HG03025 (cell line): ENCODE results near the gene PLXNB1.
"Not testable (repeated sequence)": the region's sequence is repeated elsewhere in the genome, so short reads cannot be mapped to it uniquely, and the experiment has no call there.

Experiments used
- ATAC-seq: cut with Tn5 transposase; IDR thresholded peaks from one replicate; pipeline ENCODE4 v1.9.1; 2021; ENCODE audit warnings: mild to moderate bottlenecking, moderate library complexity; ENCODE audit not compliant: unreplicated experiment, low FRiP score

Gene PLXNB1

DNA sequence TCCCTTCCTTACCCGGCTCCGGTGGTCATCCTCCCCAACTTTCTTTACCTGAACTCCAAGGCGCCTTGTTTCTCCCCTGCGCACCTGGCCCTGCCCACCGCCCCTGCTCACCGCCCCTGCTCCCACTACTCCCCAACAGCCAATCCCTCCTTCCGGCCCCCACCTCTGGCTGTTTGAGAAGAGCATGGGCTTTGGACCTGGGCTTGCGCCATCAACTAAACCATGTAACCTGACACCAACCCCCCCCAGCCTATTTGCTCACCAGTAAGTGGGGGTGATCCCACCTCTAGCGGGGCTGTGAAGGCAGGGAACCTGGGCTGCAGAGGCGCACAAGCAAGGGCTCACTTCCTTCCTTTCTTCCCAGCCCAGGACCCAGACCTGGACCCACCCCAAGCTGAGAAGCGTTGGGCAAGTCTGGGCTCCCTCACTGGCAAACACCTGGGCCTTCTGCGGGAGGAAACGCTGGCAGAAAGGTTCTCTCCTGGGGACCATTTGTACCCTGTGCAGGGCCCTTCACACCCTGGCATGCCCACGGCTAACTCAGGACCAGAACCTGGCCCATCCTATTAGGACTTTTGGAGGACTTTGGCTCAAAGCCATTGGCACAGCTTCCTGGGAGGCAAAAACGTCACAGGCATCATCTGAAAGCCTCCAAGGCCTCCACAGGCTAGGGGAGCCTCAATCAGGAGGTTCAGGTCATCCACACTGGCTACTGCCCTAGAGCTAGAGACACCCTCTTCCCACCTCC is at the start of gene PLXNB1:
TSS of gene PLXNB1 (minus strand) at position 127 of the 748 bp plus-strand sequence. CDS start 5,475 bp downstream, outside the sequence.
- ATAC-seq = no peak

- ATAC-seq = no peak
Measured at GRCh38 chr3:48478626-48479555, 49.0 kb upstream of the PLXNB1 start.

GRCh38 chr3:48477959-48478520 is 48.2 kb upstream of the PLXNB1 start:
- ATAC-seq = no peak

DNA sequence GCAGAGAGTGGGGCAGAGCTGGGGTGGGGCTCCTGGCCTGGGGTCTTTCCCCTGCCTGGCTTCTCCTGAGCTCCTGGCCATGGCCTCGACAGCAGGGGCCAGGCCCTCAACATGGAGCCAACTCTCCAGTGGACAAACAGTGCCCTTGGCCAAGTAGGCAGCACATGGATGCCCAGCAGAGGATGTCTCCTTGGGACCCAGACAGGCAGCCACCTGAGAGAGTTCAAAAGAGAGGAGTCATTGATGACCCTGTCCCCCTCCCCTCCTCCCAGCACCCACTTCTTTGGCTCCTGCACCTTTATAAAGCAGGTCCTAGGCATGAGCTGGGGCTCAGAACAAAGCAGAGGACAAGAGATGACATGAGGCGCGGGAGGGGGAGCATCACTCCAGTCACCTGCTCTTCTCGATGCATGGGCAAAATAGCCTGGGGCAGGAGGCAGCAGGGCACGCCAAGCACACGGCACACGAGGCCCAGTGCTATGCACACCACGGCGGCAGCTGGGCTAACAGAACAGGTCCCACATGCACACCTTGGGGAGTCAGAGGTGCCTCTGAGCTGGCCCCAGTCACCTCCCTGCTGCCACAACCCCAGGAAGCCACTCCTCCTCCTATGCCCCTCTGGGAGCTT is 46.7 kb upstream of the PLXNB1 start:
- no peak for ATAC-seq

DNA sequence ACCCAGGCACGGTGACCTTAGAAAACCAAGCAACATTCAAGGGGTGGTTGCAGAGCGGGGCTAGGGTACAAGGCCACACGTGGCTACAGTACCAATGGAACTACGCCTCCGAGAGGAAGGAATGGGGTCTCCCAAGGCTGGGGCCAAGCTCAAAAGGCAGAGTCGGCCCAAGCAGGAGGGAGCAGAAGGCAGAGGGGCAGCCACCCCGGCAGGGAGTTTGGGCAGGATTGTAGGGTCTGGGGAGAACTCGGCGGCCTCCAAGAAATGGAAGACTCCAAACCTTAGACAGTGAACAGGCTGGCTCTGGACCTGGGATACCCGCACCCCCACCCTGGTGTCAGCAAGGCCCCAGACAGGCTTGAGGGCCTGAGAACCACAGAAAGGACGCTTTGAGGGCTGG is 45.3 kb upstream of the PLXNB1 start:
- ATAC-seq = no peak

DNA sequence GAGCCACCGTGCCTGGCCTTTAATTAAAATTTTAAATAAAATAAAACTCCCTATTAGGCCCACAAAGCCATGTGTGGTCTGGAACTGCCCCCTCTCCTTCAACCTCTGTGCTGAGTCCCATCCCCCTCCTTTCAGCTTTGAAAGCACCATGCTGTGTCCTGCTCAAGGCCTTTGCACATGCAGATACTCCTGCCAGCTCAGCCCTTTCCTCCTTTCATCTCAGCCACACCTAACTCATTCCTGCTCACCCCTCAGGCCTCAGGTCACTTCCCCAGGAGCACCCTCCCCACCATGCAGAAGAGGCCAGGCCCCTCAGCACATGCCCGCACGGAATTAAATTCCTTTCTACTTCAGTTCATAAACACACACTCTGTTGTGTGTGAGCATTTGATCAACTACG is 44.7 kb upstream of the PLXNB1 start:
- no peak for ATAC-seq

DNA sequence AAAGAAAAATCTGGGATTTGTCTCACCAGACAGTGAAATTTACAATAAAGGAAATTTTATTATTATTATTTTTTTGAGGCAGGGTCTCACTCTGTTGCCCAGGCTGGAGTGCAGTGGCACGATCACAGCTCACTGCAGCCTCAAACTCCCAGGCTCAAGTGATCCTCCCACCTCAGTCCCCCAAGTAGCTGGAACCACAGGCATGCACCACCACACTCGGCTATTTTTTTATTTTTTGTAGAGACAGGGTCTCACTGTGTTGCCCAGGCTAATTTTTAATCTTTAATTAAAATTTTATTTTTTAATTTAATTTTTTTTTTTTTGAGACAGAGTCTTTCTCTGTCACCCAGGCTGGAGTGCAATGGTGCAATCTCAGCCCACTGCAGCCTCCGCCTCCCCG is 44.1 kb upstream of the PLXNB1 start:
- ATAC-seq = not testable (repeated sequence)

DNA sequence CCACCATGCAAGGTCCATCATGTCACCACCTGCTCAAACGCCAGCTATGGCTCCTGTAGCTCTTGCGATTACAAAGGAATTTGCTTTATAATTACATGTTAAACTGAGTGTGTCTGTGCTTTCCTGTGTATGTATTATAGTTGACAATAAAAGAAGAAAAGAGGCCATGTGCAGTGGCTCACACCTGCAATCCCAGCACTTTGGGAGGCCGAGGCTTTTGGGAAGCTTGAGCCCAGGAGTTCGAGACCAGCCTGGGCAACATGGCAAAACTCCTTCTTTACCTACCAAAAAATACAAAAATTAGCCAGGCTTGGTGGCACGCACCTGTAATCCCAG is 43.7 kb upstream of the PLXNB1 start:
- ATAC-seq = no peak

DNA sequence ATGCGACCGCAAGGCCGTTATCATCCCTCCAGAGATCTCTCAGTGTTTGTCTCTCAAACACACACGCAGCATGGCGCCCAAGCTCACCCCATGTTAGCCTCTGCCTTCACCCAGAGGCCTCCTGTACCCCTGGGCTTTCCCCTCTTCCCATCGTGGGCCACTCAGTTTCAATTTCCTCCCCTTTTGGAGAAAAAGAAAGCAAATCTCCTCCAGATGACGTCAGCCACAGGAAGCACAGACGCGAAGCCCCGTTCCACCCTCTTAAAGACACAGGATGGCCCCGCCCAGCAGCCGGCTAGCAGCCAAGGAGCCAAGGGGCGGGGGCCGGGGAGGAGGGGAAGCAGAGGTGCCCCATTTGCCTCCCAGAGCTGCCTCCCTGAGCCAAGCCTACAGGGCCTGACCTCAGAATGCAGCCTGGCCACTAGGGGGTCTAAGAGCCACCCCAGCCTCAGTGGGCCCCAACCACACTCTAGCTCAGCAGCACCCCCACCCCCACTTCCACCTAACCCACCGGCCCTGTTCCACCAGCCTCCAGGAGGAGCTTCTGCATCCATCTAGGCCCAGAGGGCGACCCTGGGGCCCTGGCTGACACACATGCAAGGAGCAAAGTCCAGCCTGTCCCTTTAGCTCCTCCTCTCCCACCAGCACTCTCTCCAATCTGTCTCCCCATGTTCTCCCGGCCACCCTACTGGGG is 43.2 kb upstream of the PLXNB1 start:
- ATAC-seq = peak; percentile 64

DNA sequence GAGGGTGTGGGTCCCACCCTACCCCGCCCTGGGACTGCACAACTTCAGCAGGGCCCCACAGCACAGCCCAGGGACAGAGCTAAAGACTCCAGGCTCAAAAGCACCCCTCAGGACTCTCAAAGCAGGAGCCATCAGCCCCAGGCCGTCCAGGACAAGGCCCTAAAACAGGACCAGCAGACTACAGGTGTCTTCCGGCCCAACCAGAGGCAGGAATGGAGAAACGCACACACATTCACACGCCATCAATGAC is 42.7 kb upstream of the PLXNB1 start:
- ATAC-seq = no peak

GRCh38 chr3:48470286-48470685 is 40.4 kb upstream of the PLXNB1 start:
- no peak for ATAC-seq

- no peak for ATAC-seq
Measured at GRCh38 chr3:48469046-48469915, 39.4 kb upstream of the PLXNB1 start.

DNA sequence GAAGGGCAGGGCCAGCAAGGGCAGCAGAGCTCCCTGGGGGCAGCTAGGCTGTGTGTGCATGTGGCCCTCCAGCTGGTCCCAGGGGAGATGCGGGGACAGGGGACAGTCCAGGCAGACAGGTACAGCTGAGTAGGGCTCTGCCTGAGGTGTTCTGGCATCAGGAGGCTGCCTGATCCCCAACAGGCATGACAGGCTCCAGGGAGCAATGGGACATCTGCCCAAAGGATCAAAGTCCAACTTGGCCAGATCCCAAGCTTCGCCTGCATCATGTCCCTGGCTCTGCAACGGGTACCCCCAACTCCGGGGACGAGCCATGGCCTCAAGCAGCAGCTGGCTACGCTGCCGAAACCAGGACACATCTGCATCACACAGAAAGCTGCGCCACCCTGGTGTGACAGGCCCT is 38.4 kb upstream of the PLXNB1 start:
- no peak for ATAC-seq

DNA sequence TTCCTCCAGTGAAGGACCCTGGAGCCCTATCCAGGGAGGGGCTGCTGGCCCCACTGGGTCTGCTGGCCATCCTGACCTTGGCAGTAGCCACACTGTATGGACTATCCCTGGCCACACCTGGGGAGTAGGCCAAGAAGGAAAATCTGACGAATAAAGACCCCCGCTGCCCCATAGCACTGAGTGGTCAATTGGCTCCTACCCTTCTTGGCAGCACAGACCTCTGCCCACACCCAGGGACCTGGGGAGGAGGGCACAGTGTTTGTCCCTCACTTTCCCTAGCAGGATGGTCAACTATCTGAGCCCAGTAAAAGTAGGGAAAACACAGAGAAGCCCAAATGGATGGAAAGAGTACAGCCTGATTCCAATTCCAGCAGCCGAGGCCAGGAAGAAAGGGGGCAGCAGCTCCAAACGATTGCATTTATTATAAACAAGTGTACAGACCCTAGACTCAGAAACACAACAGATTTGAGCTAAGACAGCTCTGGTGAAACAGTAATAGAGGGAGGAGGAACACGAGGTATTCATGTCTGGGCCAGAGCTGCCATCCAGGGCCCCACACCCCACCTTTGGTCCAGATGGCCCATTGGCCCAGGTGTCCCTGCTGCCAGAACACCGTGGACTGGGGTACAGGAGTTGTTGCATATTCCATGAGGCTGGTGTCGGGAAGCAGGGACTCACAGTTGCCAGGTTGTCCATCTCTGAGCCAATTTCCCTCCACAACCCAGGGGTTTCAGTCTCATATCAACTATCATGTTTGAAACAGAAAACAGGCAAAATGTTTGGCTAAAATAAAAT is 37.8 kb upstream of the PLXNB1 start:
- ATAC-seq = no peak

GRCh38 chr3:48467110-48467454 is 37.2 kb upstream of the PLXNB1 start:
- ATAC-seq = no peak

- peak; percentile 11 for ATAC-seq
Measured at GRCh38 chr3:48466386-48467109, 36.7 kb upstream of the PLXNB1 start.

- peak; percentile 75 for ATAC-seq
Measured at GRCh38 chr3:48465531-48466378, 35.9 kb upstream of the PLXNB1 start.

- no peak for ATAC-seq
Measured at GRCh38 chr3:48465237-48465530, 35.3 kb upstream of the PLXNB1 start.
